Keratinocyte (primary cell): Measurements from ENCODE around the gene TMEM26.

Experiments
- EZH2 ChIP-seq: IDR thresholded peaks from one replicate; pipeline ENCODE4 v1.6.1; 2012; ENCODE audit warnings: inconsistent platforms, mild to moderate bottlenecking, low read length, moderate library complexity
- TF ChIP-seq, protein P1 (sequence below), 3 experiments: IDR thresholded peaks in 1 of 3; conservative IDR thresholded peaks in 1 of 3; optimal IDR thresholded peaks in 1 of 3; 2 replicates in 2 of 3; 3 replicates in 1 of 3; pipeline versions ENCODE3 to v1.5.1; 2011; ENCODE audit warnings: low read length in 3 of 3, mild to moderate bottlenecking in 3 of 3, moderate library complexity in 2 of 3, control low read depth in 1 of 3, inconsistent platforms in 1 of 3; ENCODE audit not compliant: insufficient read depth in 2 of 3; ENCODE audit errors: extremely low read depth in 1 of 3

DNA sequence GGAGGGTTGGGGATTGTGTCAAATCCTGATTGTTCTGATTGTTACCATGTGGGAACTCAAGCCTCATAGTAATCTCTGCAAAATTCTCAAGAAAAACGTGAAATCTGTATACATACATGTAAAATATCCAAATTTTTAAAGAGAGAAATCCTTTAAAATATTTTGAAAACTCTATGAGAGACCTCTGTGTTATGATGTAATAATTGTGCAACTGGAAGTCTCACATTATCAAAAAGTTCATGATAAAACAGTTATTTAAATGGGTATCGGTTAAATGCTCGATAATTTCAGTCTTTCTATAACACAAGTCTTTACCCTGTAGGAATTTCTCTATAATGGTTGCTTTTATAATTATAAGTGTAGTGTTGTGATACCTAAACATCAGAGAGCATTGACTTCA is 95.5 kb downstream of the TMEM26 start:
- TF ChIP-seq, protein P1, sequence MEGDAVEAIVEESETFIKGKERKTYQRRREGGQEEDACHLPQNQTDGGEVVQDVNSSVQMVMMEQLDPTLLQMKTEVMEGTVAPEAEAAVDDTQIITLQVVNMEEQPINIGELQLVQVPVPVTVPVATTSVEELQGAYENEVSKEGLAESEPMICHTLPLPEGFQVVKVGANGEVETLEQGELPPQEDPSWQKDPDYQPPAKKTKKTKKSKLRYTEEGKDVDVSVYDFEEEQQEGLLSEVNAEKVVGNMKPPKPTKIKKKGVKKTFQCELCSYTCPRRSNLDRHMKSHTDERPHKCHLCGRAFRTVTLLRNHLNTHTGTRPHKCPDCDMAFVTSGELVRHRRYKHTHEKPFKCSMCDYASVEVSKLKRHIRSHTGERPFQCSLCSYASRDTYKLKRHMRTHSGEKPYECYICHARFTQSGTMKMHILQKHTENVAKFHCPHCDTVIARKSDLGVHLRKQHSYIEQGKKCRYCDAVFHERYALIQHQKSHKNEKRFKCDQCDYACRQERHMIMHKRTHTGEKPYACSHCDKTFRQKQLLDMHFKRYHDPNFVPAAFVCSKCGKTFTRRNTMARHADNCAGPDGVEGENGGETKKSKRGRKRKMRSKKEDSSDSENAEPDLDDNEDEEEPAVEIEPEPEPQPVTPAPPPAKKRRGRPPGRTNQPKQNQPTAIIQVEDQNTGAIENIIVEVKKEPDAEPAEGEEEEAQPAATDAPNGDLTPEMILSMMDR (optimal IDR thresholded peaks at IDR 0.05 in 1 of 3, IDR thresholded peaks at IDR 0.05 in 1 of 3, conservative IDR thresholded peaks at IDR 0.05 in 1 of 3; ENCODE audit: extremely low read depth in 1 of 3, insufficient read depth in 2 of 3, low read length in 3 of 3): no peak
- TF ChIP-seq EZH2: no peak
